Activated CD8-positive, alpha-beta memory T cell treated with anti-CD3 and anti-CD28 coated beads, Interleukin-2, amount 10 ng/mL, durations not matched to agents 7 days and 5 days (primary cell): ENCODE measurements around the gene PANK4. TPM values are rescaled to one million over a fixed set of nuclear protein-coding genes. Genes with fewer than 3 reads are reported as not detected.
"Not testable (repeated sequence)": the region's sequence is repeated elsewhere in the genome, so short reads cannot be mapped to it uniquely, and the experiment has no call there.

ENCODE experiments used
- ATAC-seq: fragments of 150-1000 bp; cut with Tn5 transposase; one replicate; pipeline ENCODE4 v1.10.0; 2021; ENCODE audit warnings: moderate library complexity
- CTCF ChIA-PET: fragments of 350-600 bp; sonication (Branson Sonifier 250); formaldehyde crosslinking; loops from one replicate; lab custom pipeline; 2021; ENCODE audit warnings: antibody characterized with exemption; lab: Charles Lee
- DNase-seq: peaks from one replicate; pipeline ENCODE4 v3.0.0-alpha.2; 2020
- H3K27ac Mint-ChIP-seq: one replicate; pipeline ENCODE4 v1.8.0; 2021; ENCODE audit warnings: mild to moderate bottlenecking, mixed read lengths
- H3K27me3 Mint-ChIP-seq: one replicate; pipeline ENCODE4 v1.8.0; 2021; ENCODE audit warnings: mixed read lengths
- H3K36me3 Mint-ChIP-seq: one replicate; pipeline ENCODE4 v1.8.0; 2021; ENCODE audit warnings: mild to moderate bottlenecking, mixed read lengths
- H3K4me1 Mint-ChIP-seq: one replicate; pipeline ENCODE4 v1.8.0; 2021; ENCODE audit warnings: mixed read lengths
- H3K4me3 Mint-ChIP-seq: one replicate; pipeline ENCODE4 v1.8.0; 2021; ENCODE audit warnings: mild to moderate bottlenecking, moderate library complexity, mixed read lengths
- H3K9me3 Mint-ChIP-seq: one replicate; pipeline ENCODE4 v1.8.0; 2022; ENCODE audit warnings: low read depth, mixed read lengths
- total RNA-seq, 2 experiments: library from RNA; stranded (reverse); gene quantifications; one replicate each; pipeline ENCODE4 v1.2.3, GENCODE V29; 2021

PANK4 gene
- 10 to 100 TPM; 72.2 to 91.2 TPM for total RNA-seq

- Mint-ChIP-seq H3K36me3 (peaks cover 10% of the 10 kb centered on the region), H3K4me1 (peaks cover 39% of the 10 kb centered on the region), H3K9me3 (no peaks in the 10 kb centered on the region), H3K4me3 (peak within 1 kb of the TSS; percentile 73), H3K27me3 (peaks cover 15% of the 10 kb centered on the region), H3K27ac (peak within 1 kb of the TSS; percentile 88)
- DNase-seq (peak; percentile 94), ATAC-seq (peak; percentile 88)
- CTCF ChIA-PET: interaction anchor here (0.9 to 4.9 kb wide), 10 partner anchors 15 to 135 kb away, joined by 3 to 95 read pairs (median 4); partner anchors contain the start of genes MORN1, PEX10, RER1 and TNFRSF14
Measured at GRCh38 chr1:2525920-2526823, at the start of gene PANK4. TSS of gene PANK4 (minus strand) at chr1:2526596. CDS start at chr1:2526587, 9 bp downstream.

- peaks cover 30% of the 10 kb centered on the region for H3K4me1 Mint-ChIP-seq
- no peak overlapping the region for H3K27ac Mint-ChIP-seq
- H3K9me3 Mint-ChIP-seq: peaks cover 14% of the 10 kb centered on the region
- peaks cover 5% of the 10 kb centered on the region for H3K36me3 Mint-ChIP-seq
- CTCF ChIA-PET: interaction anchor here (1.4 kb wide), 1 partner anchor 11 kb away, joined by 6 read pairs; no protein-coding TSS in a partner anchor
- ATAC-seq (no peak), DNase-seq (no peak)
- peaks cover 3% of the 10 kb centered on the region for H3K27me3 Mint-ChIP-seq
- H3K4me3 Mint-ChIP-seq: no peak overlapping the region
Measured at GRCh38 chr1:2574350-2574749, 48.0 kb upstream of the PANK4 start.

GRCh38 chr1:2573250-2573920, 47.0 kb upstream of the PANK4 start:
- no peak overlapping the region for H3K27ac Mint-ChIP-seq
- H3K9me3 Mint-ChIP-seq: peaks cover 14% of the 10 kb centered on the region
- peaks cover 23% of the 10 kb centered on the region for H3K4me1 Mint-ChIP-seq
- no peak overlapping the region for H3K4me3 Mint-ChIP-seq
- H3K36me3 Mint-ChIP-seq: peaks cover 3% of the 10 kb centered on the region
- ATAC-seq (no peak), DNase-seq (no peak)
- H3K27me3 Mint-ChIP-seq: peaks cover 3% of the 10 kb centered on the region
- CTCF ChIA-PET: interaction anchor here (1.4 kb wide), 1 partner anchor 12 kb away, joined by 6 read pairs; no protein-coding TSS in a partner anchor

- Mint-ChIP-seq H3K36me3 (peaks cover 3% of the 10 kb centered on the region), H3K27me3 (peaks cover 3% of the 10 kb centered on the region), H3K9me3 (peaks cover 14% of the 10 kb centered on the region), H3K27ac (no peak overlapping the region), H3K4me3 (no peak overlapping the region), H3K4me1 (peaks cover 9% of the 10 kb centered on the region)
- DNase-seq: no peak
- CTCF ChIA-PET: interaction anchor here (1.5 to 2.1 kb wide), 2 partner anchors 10 to 15 kb away, joined by 3 to 12 read pairs; partner anchors contain the start of gene PRXL2B
- ATAC-seq: no peak
Measured at GRCh38 chr1:2571348-2571747, 45.0 kb upstream of the PANK4 start.

GRCh38 chr1:2570332-2570731, 43.9 kb upstream of the PANK4 start:
- H3K27ac Mint-ChIP-seq: no peak overlapping the region
- peaks cover 3% of the 10 kb centered on the region for H3K36me3 Mint-ChIP-seq
- DNase-seq: no peak
- peaks cover 14% of the 10 kb centered on the region for H3K9me3 Mint-ChIP-seq
- H3K4me3 Mint-ChIP-seq: no peak overlapping the region
- ATAC-seq: no peak
- CTCF ChIA-PET: no interaction called here
- peaks cover 4% of the 10 kb centered on the region for H3K4me1 Mint-ChIP-seq
- peaks cover 3% of the 10 kb centered on the region for H3K27me3 Mint-ChIP-seq

- H3K27ac Mint-ChIP-seq, CTCF ChIA-PET, H3K4me1 Mint-ChIP-seq, H3K27me3 Mint-ChIP-seq, ATAC-seq, DNase-seq, H3K4me3 Mint-ChIP-seq, H3K36me3 Mint-ChIP-seq: not testable (repeated sequence)
- H3K9me3 Mint-ChIP-seq: peaks cover 14% of the 10 kb centered on the region
Measured at GRCh38 chr1:2569703-2570102, 43.3 kb upstream of the PANK4 start.

GRCh38 chr1:2569060-2569459, 42.7 kb upstream of the PANK4 start:
- ATAC-seq (no peak), DNase-seq (no peak)
- CTCF ChIA-PET: no interaction called here
- Mint-ChIP-seq H3K27ac (no peak overlapping the region), H3K27me3 (peaks cover 3% of the 10 kb centered on the region), H3K4me1 (no peaks in the 10 kb centered on the region), H3K9me3 (peaks cover 13% of the 10 kb centered on the region), H3K36me3 (peaks cover 3% of the 10 kb centered on the region), H3K4me3 (no peak overlapping the region)

GRCh38 chr1:2568187-2568816, 41.9 kb upstream of the PANK4 start:
- DNase-seq, H3K4me3 Mint-ChIP-seq, H3K36me3 Mint-ChIP-seq, H3K27ac Mint-ChIP-seq, ATAC-seq, CTCF ChIA-PET, H3K4me1 Mint-ChIP-seq, H3K9me3 Mint-ChIP-seq, H3K27me3 Mint-ChIP-seq: not testable (repeated sequence)

- no peak for ATAC-seq
Measured at GRCh38 chr1:2567083-2567679, 40.8 kb upstream of the PANK4 start.

GRCh38 chr1:2566101-2567045, 40.0 kb upstream of the PANK4 start:
- peaks cover 2% of the 10 kb centered on the region for H3K36me3 Mint-ChIP-seq
- no peak overlapping the region for H3K4me3 Mint-ChIP-seq
- H3K4me1 Mint-ChIP-seq: no peaks in the 10 kb centered on the region
- no peaks in the 10 kb centered on the region for H3K27me3 Mint-ChIP-seq
- ATAC-seq: no peak
- DNase-seq: no peak
- CTCF ChIA-PET: interaction anchor here (1.9 kb wide), 1 partner anchor 11 kb away, joined by 10 read pairs; the partner anchor contains the start of gene TNFRSF14
- H3K27ac Mint-ChIP-seq: no peak overlapping the region
- H3K9me3 Mint-ChIP-seq: no peaks in the 10 kb centered on the region

More at GRCh38 chr1:2567083-2567679, 40.8 kb upstream of the PANK4 start:
- H3K27ac Mint-ChIP-seq: no peak overlapping the region
- H3K4me3 Mint-ChIP-seq: no peak overlapping the region
- H3K36me3 Mint-ChIP-seq: peaks cover 1% of the 10 kb centered on the region
- no peaks in the 10 kb centered on the region for H3K9me3 Mint-ChIP-seq
- no peaks in the 10 kb centered on the region for H3K27me3 Mint-ChIP-seq
- CTCF ChIA-PET: no interaction called here
- DNase-seq: no peak
- no peaks in the 10 kb centered on the region for H3K4me1 Mint-ChIP-seq

GRCh38 chr1:2564815-2565374, 38.5 kb upstream of the PANK4 start:
- Mint-ChIP-seq H3K4me3 (no peak overlapping the region), H3K9me3 (no peaks in the 10 kb centered on the region), H3K4me1 (peaks cover 3% of the 10 kb centered on the region), H3K36me3 (peaks cover 4% of the 10 kb centered on the region), H3K27me3 (no peaks in the 10 kb centered on the region), H3K27ac (no peak overlapping the region)
- CTCF ChIA-PET: interaction anchor here (1.1 to 1.9 kb wide), 2 partner anchors 10 to 12 kb away, joined by 3 to 10 read pairs; partner anchors contain the start of gene TNFRSF14
- no peak for ATAC-seq
- no peak for DNase-seq
